AG09309 (cell line): ENCODE measurements around the gene ETV6.
"Not testable (repeated sequence)": the region's sequence is repeated elsewhere in the genome, so short reads cannot be mapped to it uniquely, and the experiment has no call there.

Source experiments
- DNase-seq: peaks from one replicate; pipeline ENCODE4 v3.0.0-alpha.2; 2010; ENCODE audit warnings: low read depth
- H3K4me3 ChIP-seq: 2 replicates; pipeline ENCODE4 v1.5.1; 2011; ENCODE audit warnings: mild to moderate bottlenecking, low read depth, low read length, moderate library complexity; ENCODE audit not compliant: control insufficient read depth
- CTCF ChIP-seq: IDR thresholded peaks from 2 replicates; pipeline ENCODE4 v1.5.1; 2011; ENCODE audit warnings: mild to moderate bottlenecking, low read depth, low read length, inconsistent platforms; ENCODE audit not compliant: insufficient read depth, control insufficient read depth; ENCODE audit errors: missing control alignments

Gene ETV6

GRCh38 chr12:11904124-11904523 lies 254.7 kb downstream of the ETV6 start:
- no peak for DNase-seq
- no peak overlapping the region for H3K4me3 ChIP-seq
- TF ChIP-seq CTCF, result no peak

- no peak for DNase-seq
- no peak for TF ChIP-seq CTCF
- H3K4me3 ChIP-seq, result no peak overlapping the region
Observed at GRCh38 chr12:11905534-11905933, 256.1 kb downstream of the ETV6 start.

GRCh38 chr12:11906286-11906935 lies 256.9 kb downstream of the ETV6 start:
- TF ChIP-seq CTCF, result no peak
- H3K4me3 ChIP-seq, result no peak overlapping the region
- peak; percentile 37 for DNase-seq

- no peak for DNase-seq
- no peak for TF ChIP-seq CTCF
- H3K4me3 ChIP-seq, result no peak overlapping the region
Observed at GRCh38 chr12:11907625-11908024, 258.2 kb downstream of the ETV6 start.

GRCh38 chr12:11909406-11909805 lies 259.9 kb downstream of the ETV6 start:
- not testable (repeated sequence) for DNase-seq, H3K4me3 ChIP-seq

- no peak for DNase-seq
- TF ChIP-seq CTCF, result no peak
- H3K4me3 ChIP-seq, result no peak overlapping the region
Observed at GRCh38 chr12:11916113-11916512, 266.6 kb downstream of the ETV6 start.

GRCh38 chr12:11916771-11917170 lies 267.3 kb downstream of the ETV6 start:
- no peak overlapping the region for H3K4me3 ChIP-seq
- no peak for DNase-seq
- TF ChIP-seq CTCF, result no peak
